H9 (cell line): ENCODE results near the gene UNC50. TPM values are rescaled to one million over a fixed set of nuclear protein-coding genes. Genes with fewer than 3 reads are reported as not detected.

Experiments used
- DNase-seq: peaks from one replicate; pipeline ENCODE4 v3.0.0-alpha.2; 2017
- H2AFZ ChIP-seq: one replicate; pipeline ENCODE4 v1.6.1; 2013; ENCODE audit warnings: mild to moderate bottlenecking, low read length, control low read depth, moderate library complexity
- H2AK5ac ChIP-seq: 2 replicates; pipeline ENCODE4 v1.6.1; 2013; ENCODE audit warnings: low read length, control low read depth, mixed read lengths; ENCODE audit not compliant: insufficient read length
- H2BK120ac ChIP-seq: one replicate; pipeline ENCODE4 v1.6.1; 2013; ENCODE audit warnings: low read depth, mild to moderate bottlenecking, low read length, control low read depth, inconsistent platforms; ENCODE audit not compliant: poor library complexity, severe bottlenecking
- H2BK12ac ChIP-seq: 2 replicates; pipeline ENCODE4 v1.6.1; 2013; ENCODE audit warnings: low read length, control low read depth, mixed read lengths, low read depth; ENCODE audit not compliant: insufficient read length
- H2BK15ac ChIP-seq: 2 replicates; pipeline ENCODE4 v1.6.1; 2013; ENCODE audit warnings: low read depth, low read length, control low read depth
- H2BK20ac ChIP-seq: one replicate; pipeline ENCODE4 v1.6.1; 2013; ENCODE audit warnings: low read depth, mild to moderate bottlenecking, low read length, control low read depth, inconsistent platforms; ENCODE audit not compliant: poor library complexity, severe bottlenecking
- H2BK5ac ChIP-seq: 2 replicates; pipeline ENCODE4 v1.6.1; 2013; ENCODE audit warnings: low read length, control low read depth, mixed read lengths; ENCODE audit not compliant: insufficient read length
- H3K14ac ChIP-seq: 2 replicates; pipeline ENCODE4 v1.6.1; 2013; ENCODE audit warnings: low read length, control low read depth; ENCODE audit not compliant: insufficient read depth
- H3K18ac ChIP-seq: 2 replicates; pipeline ENCODE4 v1.6.1; 2013; ENCODE audit warnings: low read depth, mild to moderate bottlenecking, mixed read lengths, low read length, control low read depth; ENCODE audit not compliant: insufficient read length
- H3K23ac ChIP-seq: 2 replicates; pipeline ENCODE4 v1.6.1; 2013; ENCODE audit warnings: low read length, control low read depth, mixed read lengths, low read depth; ENCODE audit not compliant: insufficient read length
- H3K23me2 ChIP-seq: 2 replicates; pipeline ENCODE4 v1.6.1; 2013; ENCODE audit warnings: low read depth, mild to moderate bottlenecking, mixed read lengths, low read length, control low read depth; ENCODE audit not compliant: insufficient read length, poor library complexity, severe bottlenecking
- H3K27ac ChIP-seq: 2 replicates; pipeline ENCODE4 v1.5.1; 2013; ENCODE audit warnings: low read length, control low read depth, mixed read lengths, low read depth; ENCODE audit not compliant: insufficient read length
- H3K27me3 ChIP-seq: 2 replicates; pipeline ENCODE4 v1.6.1; 2013; ENCODE audit warnings: low read length, control low read depth, inconsistent platforms; ENCODE audit not compliant: insufficient read depth
- H3K4ac ChIP-seq: 2 replicates; pipeline ENCODE4 v1.6.1; 2013; ENCODE audit warnings: low read depth, mild to moderate bottlenecking, control low read depth, inconsistent platforms, low read length, moderate library complexity
- H3K4me1 ChIP-seq: 2 replicates; pipeline ENCODE4 v1.6.1; 2013; ENCODE audit warnings: low read length, control low read depth, inconsistent platforms; ENCODE audit not compliant: insufficient read depth
- H3K4me2 ChIP-seq: 2 replicates; pipeline ENCODE4 v1.6.1; 2013; ENCODE audit warnings: low read length, control low read depth, mixed read lengths; ENCODE audit not compliant: insufficient read length, insufficient read depth
- H3K56ac ChIP-seq: 2 replicates; pipeline ENCODE4 v1.6.1; 2013; ENCODE audit warnings: low read depth, mild to moderate bottlenecking, mixed read lengths, low read length, control low read depth; ENCODE audit not compliant: insufficient read length
- H3K79me1 ChIP-seq: 2 replicates; pipeline ENCODE4 v1.6.1; 2013; ENCODE audit warnings: low read depth, mild to moderate bottlenecking, moderate library complexity, low read length, control low read depth, inconsistent platforms; ENCODE audit not compliant: insufficient read depth, poor library complexity, severe bottlenecking
- H3K79me2 ChIP-seq: 2 replicates; pipeline ENCODE4 v1.6.1; 2013; ENCODE audit warnings: low read length, control low read depth, inconsistent platforms; ENCODE audit not compliant: insufficient read depth
- H3K9ac ChIP-seq: 2 replicates; pipeline ENCODE4 v1.6.1; 2013; ENCODE audit warnings: low read length, control low read depth, mixed read lengths; ENCODE audit not compliant: insufficient read length; ENCODE audit errors: extremely low read depth
- H3K9me3 ChIP-seq: one replicate; pipeline ENCODE4 v1.6.1; 2013; ENCODE audit warnings: low read depth, low read length, inconsistent platforms; ENCODE audit not compliant: control insufficient read depth
- H3T11ph ChIP-seq: one replicate; pipeline ENCODE4 v1.6.1; 2013; ENCODE audit warnings: mild to moderate bottlenecking, low read length, control low read depth, inconsistent platforms
- H4K20me1 ChIP-seq: one replicate; pipeline ENCODE4 v1.6.1; 2013; ENCODE audit not compliant: control insufficient read depth, insufficient read length, insufficient read depth
- H4K5ac ChIP-seq: 2 replicates; pipeline ENCODE4 v1.6.1; 2013; ENCODE audit warnings: low read depth, mild to moderate bottlenecking, mixed read lengths, low read length, control low read depth; ENCODE audit not compliant: insufficient read length
- H4K8ac ChIP-seq: replicated peaks from 2 replicates; pipeline ENCODE4 v1.6.1; 2013; ENCODE audit warnings: low read length, control low read depth, mixed read lengths, low read depth; ENCODE audit not compliant: insufficient read length
- H4K91ac ChIP-seq: 2 replicates; pipeline ENCODE4 v1.6.1; 2013; ENCODE audit warnings: low read depth, mild to moderate bottlenecking, moderate library complexity, mixed read lengths, low read length, control low read depth; ENCODE audit not compliant: insufficient read length
- H3K27ac Mint-ChIP-seq, 3 experiments: 2 replicates in 2 of 3; 3 replicates in 1 of 3; pipeline ENCODE4 v1.8.0; 2020 to 2021; ENCODE audit warnings: mixed read lengths in 3 of 3, mild to moderate bottlenecking in 1 of 3, moderate library complexity in 1 of 3
- H3K27me3 Mint-ChIP-seq: 2 replicates; pipeline ENCODE4 v1.8.0; 2021; ENCODE audit warnings: low read depth, mild to moderate bottlenecking, moderate library complexity, mixed read lengths
- H3K36me3 Mint-ChIP-seq, 3 experiments: 2 replicates in 2 of 3; 3 replicates in 1 of 3; pipeline ENCODE4 v1.8.0; 2020 to 2021; ENCODE audit warnings: low read depth in 3 of 3, mixed read lengths in 3 of 3; ENCODE audit not compliant: insufficient read depth in 1 of 3
- H3K4me1 Mint-ChIP-seq, 2 experiments: 2 replicates each; pipeline ENCODE4 v1.8.0; 2020; ENCODE audit warnings: mixed read lengths in 2 of 2
- H3K4me3 Mint-ChIP-seq, 2 experiments: 2 replicates in 1 of 2; 3 replicates in 1 of 2; pipeline ENCODE4 v1.8.0; 2020 to 2021; ENCODE audit warnings: mild to moderate bottlenecking in 2 of 2, mixed read lengths in 2 of 2, moderate library complexity in 1 of 2
- H3K9me3 Mint-ChIP-seq, 2 experiments: 2 replicates in 1 of 2; 3 replicates in 1 of 2; pipeline ENCODE4 v1.8.0; 2020; ENCODE audit warnings: mild to moderate bottlenecking in 2 of 2, mixed read lengths in 2 of 2, moderate library complexity in 1 of 2
- WGBS: extraction: QIAGEN DNeasy Blood & Tissue Kit; methylation state at CpG from one replicate; pipeline ENCODE4 v1.1.7; 2013; ENCODE audit warnings: missing lambda C conversion rate, low lambda C conversion rate, mixed read lengths; ENCODE audit not compliant: insufficient read length; ENCODE audit errors: extremely low coverage; 5-methylcytosine and 5-hydroxymethylcytosine counted together
- total RNA-seq: library from RNA; stranded (reverse); gene quantifications from 2 replicates; pipeline ENCODE4 v1.2.1, GENCODE V29; 2021
- TF ChIP-seq, protein P1 (sequence below): fragments of 200-600 bp; sonication (generic); conservative IDR thresholded peaks from 3 replicates; pipeline ENCODE4 v1.8.0; 2021; ENCODE audit warnings: antibody characterized with exemption, mild to moderate bottlenecking

The UNC50 gene
- total RNA-seq, 1 experiment from 2014 or later, result 35.4 TPM

- no peak overlapping the region for H3K56ac ChIP-seq
- no peaks in the 10 kb centered on the region for H3K23me2 ChIP-seq
- no peak overlapping the region for H3K4ac ChIP-seq
- no peak overlapping the region for H4K91ac ChIP-seq
- H3K27me3 Mint-ChIP-seq, result no peaks in the 10 kb centered on the region
- no peak overlapping the region for H3K18ac ChIP-seq
- H2BK5ac ChIP-seq, result no peak overlapping the region
- H3K14ac ChIP-seq, result no peak overlapping the region
- H3K27ac ChIP-seq, result no peak overlapping the region
- TF ChIP-seq, protein P1, sequence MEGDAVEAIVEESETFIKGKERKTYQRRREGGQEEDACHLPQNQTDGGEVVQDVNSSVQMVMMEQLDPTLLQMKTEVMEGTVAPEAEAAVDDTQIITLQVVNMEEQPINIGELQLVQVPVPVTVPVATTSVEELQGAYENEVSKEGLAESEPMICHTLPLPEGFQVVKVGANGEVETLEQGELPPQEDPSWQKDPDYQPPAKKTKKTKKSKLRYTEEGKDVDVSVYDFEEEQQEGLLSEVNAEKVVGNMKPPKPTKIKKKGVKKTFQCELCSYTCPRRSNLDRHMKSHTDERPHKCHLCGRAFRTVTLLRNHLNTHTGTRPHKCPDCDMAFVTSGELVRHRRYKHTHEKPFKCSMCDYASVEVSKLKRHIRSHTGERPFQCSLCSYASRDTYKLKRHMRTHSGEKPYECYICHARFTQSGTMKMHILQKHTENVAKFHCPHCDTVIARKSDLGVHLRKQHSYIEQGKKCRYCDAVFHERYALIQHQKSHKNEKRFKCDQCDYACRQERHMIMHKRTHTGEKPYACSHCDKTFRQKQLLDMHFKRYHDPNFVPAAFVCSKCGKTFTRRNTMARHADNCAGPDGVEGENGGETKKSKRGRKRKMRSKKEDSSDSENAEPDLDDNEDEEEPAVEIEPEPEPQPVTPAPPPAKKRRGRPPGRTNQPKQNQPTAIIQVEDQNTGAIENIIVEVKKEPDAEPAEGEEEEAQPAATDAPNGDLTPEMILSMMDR, result no peak
- H3K27me3 ChIP-seq, result no peaks in the 10 kb centered on the region
- H3K9ac ChIP-seq, result no peak overlapping the region
- no peaks in the 10 kb centered on the region for H3K79me2 ChIP-seq
- no peaks in the 10 kb centered on the region for H3K4me1 ChIP-seq
- H3K36me3 Mint-ChIP-seq, result peaks cover 10 to 81% (median 48%) of the 10 kb centered on the region in 3 experiments
- no peak overlapping the region for H2BK20ac ChIP-seq
- no peaks in the 10 kb centered on the region for H3K9me3 Mint-ChIP-seq
- no peaks in the 10 kb centered on the region for H3K9me3 ChIP-seq
- peak overlapping the region in 1 of 3 experiments; percentile 82; a peak in 2 of 7 replicates for H3K27ac Mint-ChIP-seq
- H2BK12ac ChIP-seq, result no peak overlapping the region
- H3K4me1 Mint-ChIP-seq, result no peaks in the 10 kb centered on the region
- no peaks in the 10 kb centered on the region for H4K20me1 ChIP-seq
- H2BK15ac ChIP-seq, result no peak overlapping the region
- H3K23ac ChIP-seq, result no peak overlapping the region
- H4K5ac ChIP-seq, result no peak overlapping the region
- no CpG with 5 or more reads among the region's 16 CpGs for WGBS
- H3K4me2 ChIP-seq, result no peak overlapping the region
- no peak overlapping the region for H3K4me3 Mint-ChIP-seq
- H2BK120ac ChIP-seq, result no peak overlapping the region
- H3K79me1 ChIP-seq, result no peaks in the 10 kb centered on the region
- H2AK5ac ChIP-seq, result no peak overlapping the region
- no peak overlapping the region for H4K8ac ChIP-seq
- no peak overlapping the region for H3T11ph ChIP-seq
- H2AFZ ChIP-seq, result no peak overlapping the region
- no peak for DNase-seq
These were observed 49.4 kb upstream of the UNC50 start for GRCh38 chr2:98558852-98559530.
